ENCODE data around the gene C5orf15.
"Not testable (repeated sequence)": the region's sequence is repeated elsewhere in the genome, so short reads cannot be mapped to it uniquely, and the experiment has no call there.

Gene C5orf15

GRCh38 chr5:133938929-133939328, 29.5 kb downstream of the C5orf15 start:
- no peak for DNase-seq (ENCODE audit: extremely low read depth in 1 of 2, low read depth in 1 of 2)

GRCh38 chr5:133938039-133938821, 30.2 kb downstream of the C5orf15 start:
- no peak for DNase-seq (ENCODE audit: extremely low read depth in 1 of 2, low read depth in 1 of 2)

- not testable (repeated sequence) for DNase-seq (ENCODE audit: extremely low read depth in 1 of 2, low read depth in 1 of 2)
Measured at GRCh38 chr5:133937628-133938027, 30.8 kb downstream of the C5orf15 start.

GRCh38 chr5:133936651-133937015, 31.8 kb downstream of the C5orf15 start:
- DNase-seq (ENCODE audit: extremely low read depth in 1 of 2, low read depth in 1 of 2), result no peak

- not testable (repeated sequence) for DNase-seq (ENCODE audit: extremely low read depth in 1 of 2, low read depth in 1 of 2)
Measured at GRCh38 chr5:133935991-133936650, 32.3 kb downstream of the C5orf15 start.

- no peak for DNase-seq (ENCODE audit: extremely low read depth in 1 of 2, low read depth in 1 of 2)
Measured at GRCh38 chr5:133935667-133935940, 32.8 kb downstream of the C5orf15 start.

GRCh38 chr5:133934822-133935666, 33.4 kb downstream of the C5orf15 start:
- no peak for DNase-seq (ENCODE audit: extremely low read depth in 1 of 2, low read depth in 1 of 2)

- no peak for DNase-seq (ENCODE audit: extremely low read depth in 1 of 2, low read depth in 1 of 2)
Measured at GRCh38 chr5:133934311-133934710, 34.1 kb downstream of the C5orf15 start.

GRCh38 chr5:133933670-133934295, 34.6 kb downstream of the C5orf15 start:
- no peak for DNase-seq (ENCODE audit: extremely low read depth in 1 of 2, low read depth in 1 of 2)

GRCh38 chr5:133933169-133933509, 35.3 kb downstream of the C5orf15 start:
- no peak for DNase-seq (ENCODE audit: extremely low read depth in 1 of 2, low read depth in 1 of 2)

GRCh38 chr5:133932441-133933168, 35.8 kb downstream of the C5orf15 start:
- DNase-seq (ENCODE audit: extremely low read depth in 1 of 2, low read depth in 1 of 2), result no peak

GRCh38 chr5:133931546-133931945, 36.9 kb downstream of the C5orf15 start:
- DNase-seq (ENCODE audit: extremely low read depth in 1 of 2, low read depth in 1 of 2), result no peak

GRCh38 chr5:133930813-133931090, 37.7 kb downstream of the C5orf15 start:
- no peak for DNase-seq (ENCODE audit: extremely low read depth in 1 of 2, low read depth in 1 of 2)

GRCh38 chr5:133930061-133930812, 38.2 kb downstream of the C5orf15 start:
- peak; percentile 21 to 24 for DNase-seq (ENCODE audit: extremely low read depth in 1 of 2, low read depth in 1 of 2)

- DNase-seq (ENCODE audit: extremely low read depth in 1 of 2, low read depth in 1 of 2), result no peak
Measured at GRCh38 chr5:133928587-133929393, 39.6 kb downstream of the C5orf15 start.

GRCh38 chr5:133927300-133928180, 40.9 kb downstream of the C5orf15 start:
- DNase-seq (ENCODE audit: extremely low read depth in 1 of 2, low read depth in 1 of 2), result no peak

GRCh38 chr5:133926489-133927299, 41.7 kb downstream of the C5orf15 start:
- no peak for DNase-seq (ENCODE audit: extremely low read depth in 1 of 2, low read depth in 1 of 2)

All from activated CD8-positive, alpha-beta memory T cell treated with anti-CD3 and anti-CD28 coated beads for 1 hour (primary cell).